Measurements from ENCODE around the gene B4GALNT1.
"Not testable (repeated sequence)": the region's sequence is repeated elsewhere in the genome, so short reads cannot be mapped to it uniquely, and the experiment has no call there.

DNA sequence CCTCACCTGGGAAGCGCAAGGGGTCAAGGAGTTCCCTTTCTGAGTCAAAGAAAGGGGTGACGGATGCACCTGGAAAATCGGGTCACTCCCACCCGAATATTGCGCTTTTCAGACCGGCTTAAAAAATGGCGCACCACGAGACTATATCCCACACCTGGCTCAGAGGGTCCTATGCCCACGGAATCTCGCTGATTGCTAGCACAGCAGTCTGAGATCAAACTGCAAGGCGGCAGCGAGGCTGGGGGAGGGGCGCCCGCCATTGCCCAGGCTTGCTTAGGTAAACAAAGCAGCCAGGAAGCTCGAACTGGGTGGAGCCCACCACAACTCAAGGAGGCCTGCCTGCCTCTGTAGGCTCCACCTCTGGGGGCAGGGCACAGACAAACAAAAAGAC lies 13.7 kb upstream of the B4GALNT1 start:
- TF ChIP-seq POLR2A (IDR thresholded peaks at IDR 0.05): not testable (repeated sequence)
- TF ChIP-seq, protein P1, sequence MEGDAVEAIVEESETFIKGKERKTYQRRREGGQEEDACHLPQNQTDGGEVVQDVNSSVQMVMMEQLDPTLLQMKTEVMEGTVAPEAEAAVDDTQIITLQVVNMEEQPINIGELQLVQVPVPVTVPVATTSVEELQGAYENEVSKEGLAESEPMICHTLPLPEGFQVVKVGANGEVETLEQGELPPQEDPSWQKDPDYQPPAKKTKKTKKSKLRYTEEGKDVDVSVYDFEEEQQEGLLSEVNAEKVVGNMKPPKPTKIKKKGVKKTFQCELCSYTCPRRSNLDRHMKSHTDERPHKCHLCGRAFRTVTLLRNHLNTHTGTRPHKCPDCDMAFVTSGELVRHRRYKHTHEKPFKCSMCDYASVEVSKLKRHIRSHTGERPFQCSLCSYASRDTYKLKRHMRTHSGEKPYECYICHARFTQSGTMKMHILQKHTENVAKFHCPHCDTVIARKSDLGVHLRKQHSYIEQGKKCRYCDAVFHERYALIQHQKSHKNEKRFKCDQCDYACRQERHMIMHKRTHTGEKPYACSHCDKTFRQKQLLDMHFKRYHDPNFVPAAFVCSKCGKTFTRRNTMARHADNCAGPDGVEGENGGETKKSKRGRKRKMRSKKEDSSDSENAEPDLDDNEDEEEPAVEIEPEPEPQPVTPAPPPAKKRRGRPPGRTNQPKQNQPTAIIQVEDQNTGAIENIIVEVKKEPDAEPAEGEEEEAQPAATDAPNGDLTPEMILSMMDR (IDR thresholded peaks at IDR 0.05): not testable (repeated sequence)
